KMS-11 (cell line): ENCODE data around the gene ATP6V1G2.
"Not testable (repeated sequence)": the region's sequence is repeated elsewhere in the genome, so short reads cannot be mapped to it uniquely, and the experiment has no call there.

Experiments
- H2AFZ ChIP-seq: fragments of 200-600 bp; sonication (generic); 2 replicates; pipeline ENCODE4 v1.6.1; 2016; ENCODE audit warnings: antibody characterized with exemption, mixed run types, low read depth
- H3K27ac ChIP-seq: fragments of 200-600 bp; sonication (generic); 2 replicates; pipeline ENCODE4 v1.6.1; 2016; ENCODE audit warnings: mild to moderate bottlenecking, mixed run types
- H3K27me3 ChIP-seq: fragments of 200-600 bp; sonication (generic); 2 replicates; pipeline ENCODE4 v1.6.1; 2017; ENCODE audit warnings: mild to moderate bottlenecking, low read depth, mixed run types, moderate library complexity; ENCODE audit not compliant: insufficient read depth
- H3K36me3 ChIP-seq: fragments of 200-600 bp; sonication (generic); 2 replicates; pipeline ENCODE4 v1.6.1; 2017; ENCODE audit warnings: mild to moderate bottlenecking, mixed run types; ENCODE audit not compliant: insufficient read depth
- H3K4me1 ChIP-seq: fragments of 200-600 bp; sonication (generic); 2 replicates; pipeline ENCODE4 v1.6.1; 2016; ENCODE audit warnings: mild to moderate bottlenecking, low read depth, mixed run types; ENCODE audit not compliant: poor library complexity, severe bottlenecking
- H3K4me2 ChIP-seq: fragments of 200-600 bp; sonication (generic); 2 replicates; pipeline ENCODE4 v1.7.0; 2016; ENCODE audit warnings: mild to moderate bottlenecking, mixed run types
- H3K4me3 ChIP-seq: fragments of 200-600 bp; sonication (generic); IDR thresholded peaks from 2 replicates; pipeline ENCODE4 v1.6.1; 2017; ENCODE audit warnings: low read depth, low read length, mixed read lengths; ENCODE audit not compliant: insufficient read depth
- H3K79me2 ChIP-seq: fragments of 200-600 bp; sonication (generic); 2 replicates; pipeline ENCODE4 v1.6.1; 2016; ENCODE audit warnings: low read depth, mixed run types; ENCODE audit not compliant: insufficient read depth
- H3K9ac ChIP-seq: fragments of 200-600 bp; sonication (generic); 2 replicates; pipeline ENCODE4 v1.6.1; 2016; ENCODE audit warnings: mild to moderate bottlenecking, mixed run types
- H4K20me1 ChIP-seq: fragments of 200-600 bp; sonication (generic); 2 replicates; pipeline ENCODE4 v1.6.1; 2016; ENCODE audit warnings: mild to moderate bottlenecking, mixed run types; ENCODE audit not compliant: insufficient read depth
- TF ChIP-seq, protein P1 (sequence below): fragments of 200-600 bp; sonication (generic); conservative IDR thresholded peaks from 2 replicates; pipeline ENCODE4 v1.6.1; 2017; ENCODE audit warnings: low read depth, mild to moderate bottlenecking, antibody characterized with exemption, low read length, moderate library complexity, mixed read lengths

Gene ATP6V1G2

DNA sequence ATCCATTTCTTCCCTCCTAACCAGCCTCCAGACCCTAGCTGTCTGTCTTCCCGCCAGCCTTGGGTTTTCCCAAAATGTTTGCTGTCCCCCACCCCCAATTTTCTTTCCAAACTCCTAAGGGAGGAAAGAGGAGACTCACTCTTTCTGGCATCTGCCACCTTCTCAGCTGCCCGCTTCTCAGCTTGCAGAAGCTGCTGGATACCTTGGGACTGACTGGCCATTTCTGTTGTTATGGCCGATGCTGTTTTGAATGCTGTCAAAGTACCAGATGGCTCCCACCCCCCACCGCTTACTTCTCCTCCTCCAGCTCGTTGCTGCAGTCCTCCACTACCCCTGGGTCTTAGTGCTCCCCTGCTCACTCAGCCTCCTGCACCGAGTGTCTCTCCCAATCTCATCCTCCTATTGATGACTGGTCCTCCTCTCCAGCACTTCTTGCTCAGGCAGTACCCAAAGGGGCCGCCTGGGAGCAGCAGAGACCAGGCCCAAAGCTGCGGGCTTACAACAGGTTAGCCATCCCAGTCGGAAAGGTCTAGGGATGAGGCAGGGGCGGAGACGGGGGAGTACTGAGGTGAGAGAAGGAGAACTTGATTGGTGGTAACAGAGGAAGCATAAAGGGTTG lies at the start of gene ATP6V1G2:
Gene ATP6V1G2 (minus strand): TSS at position 270 of the 619 bp plus-strand sequence. CDS start 49 bp downstream, at position 221.
- no peaks in the 10 kb centered on the region for H3K27me3 ChIP-seq
- H3K27ac ChIP-seq: peak within 1 kb of the TSS; percentile 41; the same call in 1 of the 2 replicates
- peaks cover 18% of the 10 kb centered on the region for H3K4me1 ChIP-seq
- peak within 1 kb of the TSS; percentile 62; the same call in 1 of the 2 replicates for H3K9ac ChIP-seq
- H3K79me2 ChIP-seq: peaks cover 22% of the 10 kb centered on the region
- H3K4me2 ChIP-seq: peak within 1 kb of the TSS; percentile 66
- TF ChIP-seq, protein P1, sequence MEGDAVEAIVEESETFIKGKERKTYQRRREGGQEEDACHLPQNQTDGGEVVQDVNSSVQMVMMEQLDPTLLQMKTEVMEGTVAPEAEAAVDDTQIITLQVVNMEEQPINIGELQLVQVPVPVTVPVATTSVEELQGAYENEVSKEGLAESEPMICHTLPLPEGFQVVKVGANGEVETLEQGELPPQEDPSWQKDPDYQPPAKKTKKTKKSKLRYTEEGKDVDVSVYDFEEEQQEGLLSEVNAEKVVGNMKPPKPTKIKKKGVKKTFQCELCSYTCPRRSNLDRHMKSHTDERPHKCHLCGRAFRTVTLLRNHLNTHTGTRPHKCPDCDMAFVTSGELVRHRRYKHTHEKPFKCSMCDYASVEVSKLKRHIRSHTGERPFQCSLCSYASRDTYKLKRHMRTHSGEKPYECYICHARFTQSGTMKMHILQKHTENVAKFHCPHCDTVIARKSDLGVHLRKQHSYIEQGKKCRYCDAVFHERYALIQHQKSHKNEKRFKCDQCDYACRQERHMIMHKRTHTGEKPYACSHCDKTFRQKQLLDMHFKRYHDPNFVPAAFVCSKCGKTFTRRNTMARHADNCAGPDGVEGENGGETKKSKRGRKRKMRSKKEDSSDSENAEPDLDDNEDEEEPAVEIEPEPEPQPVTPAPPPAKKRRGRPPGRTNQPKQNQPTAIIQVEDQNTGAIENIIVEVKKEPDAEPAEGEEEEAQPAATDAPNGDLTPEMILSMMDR: peak; percentile 98
- H3K4me3 ChIP-seq: no peak within 1 kb of the TSS
- no peaks in the 10 kb centered on the region for H4K20me1 ChIP-seq
- peak within 1 kb of the TSS; percentile 62 for H2AFZ ChIP-seq
- no peaks in the 10 kb centered on the region for H3K36me3 ChIP-seq

DNA sequence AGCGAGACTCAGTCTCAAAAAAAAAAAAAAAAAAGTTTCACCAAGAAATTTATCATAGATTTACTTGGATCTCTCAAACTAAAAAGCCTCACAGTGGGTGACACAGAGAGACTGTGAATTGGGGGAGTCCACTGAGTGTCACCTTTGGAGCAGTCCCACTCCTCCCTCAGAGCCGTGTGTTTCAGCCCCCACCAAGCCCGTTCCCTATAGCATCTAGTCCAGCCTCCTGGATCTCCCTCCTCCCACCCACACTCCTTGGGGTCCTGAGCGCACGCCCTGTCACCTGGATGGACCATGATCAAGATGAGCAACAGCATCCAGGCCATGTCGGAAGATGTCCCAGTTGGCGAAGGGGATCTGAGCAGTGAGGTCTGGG lies 46.0 kb upstream of the ATP6V1G2 start:
- Histone ChIP-seq H4K20me1 (no peaks in the 10 kb centered on the region), H3K4me1 (peaks cover 7% of the 10 kb centered on the region), H3K27me3 (peaks cover 5% of the 10 kb centered on the region; the same call in 1 of the 2 replicates), H3K27ac (no peak overlapping the region), H3K9ac (no peak overlapping the region), H3K4me2 (no peak overlapping the region), H2AFZ (no peak overlapping the region), H3K4me3 (no peak overlapping the region), H3K36me3 (no peaks in the 10 kb centered on the region), H3K79me2 (no peaks in the 10 kb centered on the region)
- TF ChIP-seq, protein P1: no peak

DNA sequence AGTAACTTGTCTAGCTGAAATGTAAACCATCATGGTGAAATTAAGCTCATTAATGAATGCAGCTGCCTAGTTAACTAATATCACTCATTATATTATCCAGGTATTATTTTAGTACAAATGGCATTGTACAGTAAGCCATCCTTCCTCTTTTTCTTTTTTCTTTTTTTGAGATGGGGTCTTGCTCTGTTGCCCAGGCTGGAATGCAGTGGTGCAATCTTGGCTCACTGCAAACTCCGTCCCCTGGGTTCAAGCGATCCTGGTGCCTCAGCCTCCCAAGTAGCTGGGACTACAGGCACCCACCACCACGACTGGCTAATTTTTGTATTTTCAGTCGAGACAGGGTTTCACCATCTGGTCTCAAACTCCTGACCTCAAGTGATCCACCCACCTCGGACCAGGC lies 44.3 kb upstream of the ATP6V1G2 start:
- H3K27ac ChIP-seq, H4K20me1 ChIP-seq, H3K79me2 ChIP-seq, H3K4me3 ChIP-seq, H3K4me1 ChIP-seq, H3K36me3 ChIP-seq, H2AFZ ChIP-seq, H3K27me3 ChIP-seq, H3K9ac ChIP-seq, H3K4me2 ChIP-seq: not testable (repeated sequence)

DNA sequence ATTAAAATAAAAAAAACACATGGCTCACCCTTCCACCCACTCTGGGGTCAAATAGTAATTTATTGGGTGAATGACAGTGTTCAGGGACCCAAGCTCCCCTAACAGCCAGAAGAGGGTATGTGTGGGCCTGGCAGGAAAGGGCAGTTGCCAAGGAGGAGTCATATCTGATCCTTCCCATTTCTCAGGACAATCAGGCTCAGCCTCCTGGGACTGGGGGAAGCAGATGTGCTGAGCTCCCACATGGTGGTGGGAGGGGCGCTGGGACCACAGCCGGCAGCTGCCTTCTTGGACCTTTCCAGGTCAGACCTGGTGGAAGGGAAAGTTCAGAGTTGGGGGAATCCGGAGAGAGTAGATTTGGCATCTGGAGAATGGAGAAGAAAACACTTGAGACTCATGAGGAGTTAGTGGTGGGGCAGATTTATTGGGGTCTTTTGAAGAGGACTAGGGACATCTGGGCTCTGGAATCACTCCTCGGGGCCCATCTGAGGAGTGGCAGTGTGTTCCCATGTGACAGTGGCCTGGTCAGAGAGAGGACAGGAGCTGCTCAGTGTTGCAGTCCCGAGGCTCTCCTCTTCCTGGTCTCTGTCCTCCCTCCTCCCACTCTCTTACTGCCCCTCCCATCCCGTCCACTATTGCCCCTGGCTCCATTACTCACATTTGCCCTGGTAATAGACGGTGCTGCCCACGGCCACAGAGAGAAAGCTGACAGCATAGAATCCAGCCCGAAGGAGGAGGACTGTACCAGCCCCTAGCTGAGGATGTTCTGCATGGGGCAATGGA lies 42.7 kb upstream of the ATP6V1G2 start:
- TF ChIP-seq, protein P1: no peak
- Histone ChIP-seq H2AFZ (no peak overlapping the region), H4K20me1 (no peaks in the 10 kb centered on the region), H3K4me3 (no peak overlapping the region), H3K79me2 (no peaks in the 10 kb centered on the region), H3K27me3 (peaks cover 5% of the 10 kb centered on the region; the same call in 1 of the 2 replicates), H3K4me2 (no peak overlapping the region), H3K27ac (no peak overlapping the region), H3K4me1 (peaks cover 7% of the 10 kb centered on the region), H3K36me3 (no peaks in the 10 kb centered on the region), H3K9ac (no peak overlapping the region)
